RWPE1 (cell line): ENCODE measurements around the gene TMEM53.

Experiments used
- CTCF ChIA-PET: fragments of 350-600 bp; sonication (Branson Sonifier 250); formaldehyde crosslinking; extraction: SDS; loops from one replicate; lab custom pipeline; 2021; lab: Yijun Ruan, JAX
- POLR2A ChIA-PET: fragments of 400-600 bp; formaldehyde crosslinking; extraction: SDS; loops from one replicate; lab custom pipeline; 2020; ENCODE audit warnings: antibody characterized with exemption; ENCODE audit not compliant: low non-redundant PET; lab: Yijun Ruan, JAX
- DNase-seq: peaks from one replicate; pipeline ENCODE4 v3.0.0; 2012; ENCODE audit warnings: low spot score
- H3K27ac ChIP-seq: fragments of 450-650 bp; 2 replicates; pipeline ENCODE4 v1.5.1; 2017
- TF ChIP-seq, protein P1 (sequence below): fragments of 450-650 bp; conservative IDR thresholded peaks from 2 replicates; pipeline ENCODE4 v1.5.1; 2017; ENCODE audit warnings: low read depth, mild to moderate bottlenecking

Gene TMEM53

GRCh38 chr1:44619261-44619900, 54.9 kb downstream of the TMEM53 start:
- H3K27ac ChIP-seq: no peak overlapping the region
- ChIA-PET POLR2A (no interaction called here), CTCF (no interaction called here)
- no peak for DNase-seq
- TF ChIP-seq, protein P1, sequence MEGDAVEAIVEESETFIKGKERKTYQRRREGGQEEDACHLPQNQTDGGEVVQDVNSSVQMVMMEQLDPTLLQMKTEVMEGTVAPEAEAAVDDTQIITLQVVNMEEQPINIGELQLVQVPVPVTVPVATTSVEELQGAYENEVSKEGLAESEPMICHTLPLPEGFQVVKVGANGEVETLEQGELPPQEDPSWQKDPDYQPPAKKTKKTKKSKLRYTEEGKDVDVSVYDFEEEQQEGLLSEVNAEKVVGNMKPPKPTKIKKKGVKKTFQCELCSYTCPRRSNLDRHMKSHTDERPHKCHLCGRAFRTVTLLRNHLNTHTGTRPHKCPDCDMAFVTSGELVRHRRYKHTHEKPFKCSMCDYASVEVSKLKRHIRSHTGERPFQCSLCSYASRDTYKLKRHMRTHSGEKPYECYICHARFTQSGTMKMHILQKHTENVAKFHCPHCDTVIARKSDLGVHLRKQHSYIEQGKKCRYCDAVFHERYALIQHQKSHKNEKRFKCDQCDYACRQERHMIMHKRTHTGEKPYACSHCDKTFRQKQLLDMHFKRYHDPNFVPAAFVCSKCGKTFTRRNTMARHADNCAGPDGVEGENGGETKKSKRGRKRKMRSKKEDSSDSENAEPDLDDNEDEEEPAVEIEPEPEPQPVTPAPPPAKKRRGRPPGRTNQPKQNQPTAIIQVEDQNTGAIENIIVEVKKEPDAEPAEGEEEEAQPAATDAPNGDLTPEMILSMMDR: no peak

DNA sequence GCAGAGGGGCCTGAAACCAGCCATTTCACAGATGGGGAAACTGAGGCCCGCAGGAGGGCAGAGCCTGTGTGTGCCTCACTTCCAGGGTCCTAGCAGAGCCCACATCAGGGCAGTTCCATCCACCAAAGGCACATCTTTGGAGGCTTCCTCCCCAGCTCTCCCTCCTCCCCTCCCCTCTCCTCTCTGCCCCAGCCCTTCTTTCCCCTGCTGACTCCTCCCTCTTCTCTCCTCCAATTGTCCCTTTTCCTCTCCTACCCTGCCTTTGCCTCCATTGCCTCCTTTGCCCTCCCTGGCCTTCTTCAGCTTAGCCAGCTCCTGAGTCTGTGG, 56.6 kb downstream of the TMEM53 start:
- CTCF ChIA-PET: interaction anchor here (1.1 kb wide), 1 partner anchor 30 kb away, joined by 3 read pairs; no protein-coding TSS in a partner anchor

DNA sequence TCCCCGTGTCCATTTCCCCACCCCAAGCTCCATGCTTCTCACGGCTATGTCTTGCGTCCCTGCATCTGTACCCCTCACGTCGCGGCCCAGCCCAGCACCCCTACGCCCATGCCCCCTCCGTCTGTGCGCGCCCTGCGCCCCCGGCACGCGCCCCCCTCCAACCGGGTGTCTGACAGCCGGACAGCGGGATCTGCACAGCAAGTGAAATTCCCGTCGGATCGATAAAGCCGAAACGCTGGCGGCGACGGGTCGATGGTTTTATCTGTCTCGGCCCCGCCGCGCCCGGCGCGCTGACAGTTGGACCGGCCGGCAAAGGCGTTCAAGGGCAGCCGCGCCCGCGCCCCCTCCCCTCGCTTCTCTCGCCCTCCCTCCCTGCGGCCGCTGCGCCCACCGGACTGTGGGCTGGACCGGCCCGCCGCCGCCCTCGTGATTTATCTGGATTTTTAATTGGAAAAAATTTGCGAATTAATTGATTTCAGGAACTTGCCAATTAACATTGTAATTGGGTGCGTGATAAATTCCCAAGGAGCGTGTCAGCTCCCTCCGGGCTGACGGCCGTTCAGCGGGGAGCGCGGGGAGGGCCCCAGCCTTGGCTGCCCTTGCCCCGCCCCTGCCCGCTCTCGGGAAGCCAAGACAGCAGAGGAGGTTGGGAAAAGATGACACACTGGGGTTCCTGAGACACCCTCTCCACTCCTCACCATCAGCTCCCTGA, 57.1 kb downstream of the TMEM53 start:
- CTCF ChIA-PET: interaction anchor here (0.8 to 1.1 kb wide), 3 partner anchors 29 to 375 kb away, joined by 3 read pairs; no protein-coding TSS in a partner anchor
- POLR2A ChIA-PET: no interaction called here
- DNase-seq: peak; percentile 89
- TF ChIP-seq, protein P1: no peak
- H3K27ac ChIP-seq: no peak overlapping the region

More for the DNA sequence above, 56.6 kb downstream of the TMEM53 start:
- TF ChIP-seq, protein P1: no peak
- POLR2A ChIA-PET: no interaction called here
- no peak overlapping the region for H3K27ac ChIP-seq
- DNase-seq: no peak

- POLR2A ChIA-PET: no interaction called here
- peak; percentile 44 for DNase-seq
- CTCF ChIA-PET: interaction anchor here (0.6 to 1.1 kb wide), 3 partner anchors 36 to 740 kb away, joined by 3 read pairs; no protein-coding TSS in a partner anchor
- TF ChIP-seq, protein P1: no peak
- no peak overlapping the region for H3K27ac ChIP-seq
These were observed 57.8 kb downstream of the TMEM53 start for GRCh38 chr1:44616284-44616990.

DNA sequence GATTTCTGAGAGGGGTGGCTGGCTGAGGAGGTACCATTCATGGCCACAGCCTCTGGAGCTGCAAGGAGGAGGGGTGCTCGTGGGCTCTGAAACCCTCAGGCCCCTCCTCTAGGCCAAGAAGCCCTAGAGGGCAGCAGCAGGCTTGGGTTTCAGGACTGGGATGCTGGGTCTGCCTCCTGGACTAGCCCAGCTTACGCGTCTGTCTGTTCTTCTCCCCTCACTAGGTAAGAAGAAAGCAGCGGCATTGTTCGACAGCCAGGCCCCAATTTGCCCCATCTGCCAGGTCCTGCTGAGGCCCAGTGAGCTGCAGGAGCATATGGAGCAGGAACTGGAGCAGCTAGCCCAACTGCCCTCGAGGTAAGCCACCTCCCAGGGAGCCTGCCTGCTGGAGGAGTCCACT, 60.3 kb downstream of the TMEM53 start:
- DNase-seq: no peak
- ChIA-PET POLR2A (no interaction called here), CTCF (no interaction called here)
- H3K27ac ChIP-seq: no peak overlapping the region
- TF ChIP-seq, protein P1: no peak

- POLR2A ChIA-PET: no interaction called here
- no peak overlapping the region for H3K27ac ChIP-seq
- TF ChIP-seq, protein P1: no peak
- no peak for DNase-seq
- CTCF ChIA-PET: no interaction called here
These were observed 62.4 kb downstream of the TMEM53 start for GRCh38 chr1:44611866-44612265.
